Measurements from ENCODE around the gene CUEDC1.

GRCh38 chr17:57890857-57891232, 64.4 kb downstream of the CUEDC1 start:
- no peak for TF ChIP-seq POLR2A (IDR thresholded peaks at IDR 0.05)
- TF ChIP-seq, protein P1, sequence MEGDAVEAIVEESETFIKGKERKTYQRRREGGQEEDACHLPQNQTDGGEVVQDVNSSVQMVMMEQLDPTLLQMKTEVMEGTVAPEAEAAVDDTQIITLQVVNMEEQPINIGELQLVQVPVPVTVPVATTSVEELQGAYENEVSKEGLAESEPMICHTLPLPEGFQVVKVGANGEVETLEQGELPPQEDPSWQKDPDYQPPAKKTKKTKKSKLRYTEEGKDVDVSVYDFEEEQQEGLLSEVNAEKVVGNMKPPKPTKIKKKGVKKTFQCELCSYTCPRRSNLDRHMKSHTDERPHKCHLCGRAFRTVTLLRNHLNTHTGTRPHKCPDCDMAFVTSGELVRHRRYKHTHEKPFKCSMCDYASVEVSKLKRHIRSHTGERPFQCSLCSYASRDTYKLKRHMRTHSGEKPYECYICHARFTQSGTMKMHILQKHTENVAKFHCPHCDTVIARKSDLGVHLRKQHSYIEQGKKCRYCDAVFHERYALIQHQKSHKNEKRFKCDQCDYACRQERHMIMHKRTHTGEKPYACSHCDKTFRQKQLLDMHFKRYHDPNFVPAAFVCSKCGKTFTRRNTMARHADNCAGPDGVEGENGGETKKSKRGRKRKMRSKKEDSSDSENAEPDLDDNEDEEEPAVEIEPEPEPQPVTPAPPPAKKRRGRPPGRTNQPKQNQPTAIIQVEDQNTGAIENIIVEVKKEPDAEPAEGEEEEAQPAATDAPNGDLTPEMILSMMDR (IDR thresholded peaks at IDR 0.05) = no peak

Data from prostate gland (tissue), 2 donors.